Muscle layer of duodenum (tissue), 2 donors: Measurements from ENCODE around the gene KIF26B.

Source experiments
- H3K27ac ChIP-seq: one replicate; pipeline ENCODE4 v1.7.0; 2013; ENCODE audit warnings: mild to moderate bottlenecking, low read length
- H3K27me3 ChIP-seq: one replicate; pipeline ENCODE4 v1.7.0; 2013; ENCODE audit warnings: low read depth, mild to moderate bottlenecking, control low read depth, low read length
- H3K36me3 ChIP-seq, 2 donors: one replicate each; pipeline ENCODE4 v1.7.0; 2013; ENCODE audit warnings: low read length in 2 of 2, control low read depth in 1 of 2, mild to moderate bottlenecking in 1 of 2; ENCODE audit not compliant: insufficient read depth in 2 of 2, control insufficient read depth in 1 of 2
- H3K4me1 ChIP-seq, 2 donors: one replicate each; pipeline ENCODE4 v1.7.0; 2013; ENCODE audit warnings: low read length in 2 of 2, mild to moderate bottlenecking in 2 of 2, control low read depth in 1 of 2, moderate library complexity in 1 of 2; ENCODE audit not compliant: insufficient read depth in 2 of 2, control insufficient read depth in 1 of 2
- H3K4me3 ChIP-seq, 2 donors: one replicate each; pipeline ENCODE4 v1.7.0; 2013; ENCODE audit warnings: low read length in 2 of 2, low read depth in 1 of 2, mild to moderate bottlenecking in 1 of 2
- H3K9me3 ChIP-seq, 2 donors: one replicate each; pipeline ENCODE4 v1.7.0; 2013; ENCODE audit warnings: low read length in 2 of 2, control low read depth in 1 of 2, mild to moderate bottlenecking in 1 of 2; ENCODE audit not compliant: control insufficient read depth in 1 of 2
- donor health status: healthy.

The KIF26B gene

GRCh38 chr1:245420926-245421325 lies 266.1 kb downstream of the KIF26B start:
- Histone ChIP-seq H3K36me3 (no peaks in the 10 kb centered on the region), H3K4me3 (no peak overlapping the region), H3K27me3 (no peaks in the 10 kb centered on the region), H3K9me3 (no peaks in the 10 kb centered on the region), H3K4me1 (no peaks in the 10 kb centered on the region), H3K27ac (no peak overlapping the region)

GRCh38 chr1:245428681-245429080 lies 273.9 kb downstream of the KIF26B start:
- no peak overlapping the region for H3K27ac ChIP-seq
- no peaks in the 10 kb centered on the region for H3K9me3 ChIP-seq
- H3K36me3 ChIP-seq = no peaks in the 10 kb centered on the region
- H3K27me3 ChIP-seq = no peaks in the 10 kb centered on the region
- no peak overlapping the region for H3K4me3 ChIP-seq
- H3K4me1 ChIP-seq = no peaks in the 10 kb centered on the region

- Histone ChIP-seq H3K36me3 (no peaks in the 10 kb centered on the region), H3K27me3 (no peaks in the 10 kb centered on the region), H3K9me3 (no peaks in the 10 kb centered on the region), H3K4me3 (no peak overlapping the region), H3K27ac (no peak overlapping the region), H3K4me1 (no peaks in the 10 kb centered on the region)
These were observed 276.9 kb downstream of the KIF26B start for GRCh38 chr1:245431706-245432105.

- Histone ChIP-seq H3K9me3 (no peaks in the 10 kb centered on the region), H3K4me1 (no peaks in the 10 kb centered on the region), H3K4me3 (no peak overlapping the region), H3K27me3 (no peaks in the 10 kb centered on the region), H3K36me3 (no peaks in the 10 kb centered on the region), H3K27ac (no peak overlapping the region)
These were observed 277.6 kb downstream of the KIF26B start for GRCh38 chr1:245432228-245432875.

GRCh38 chr1:245433561-245433960 lies 278.8 kb downstream of the KIF26B start:
- Histone ChIP-seq H3K27me3 (no peaks in the 10 kb centered on the region), H3K9me3 (no peaks in the 10 kb centered on the region), H3K4me1 (no peaks in the 10 kb centered on the region)

GRCh38 chr1:245434280-245434679 lies 279.5 kb downstream of the KIF26B start:
- Histone ChIP-seq H3K4me3 (no peak overlapping the region), H3K9me3 (no peaks in the 10 kb centered on the region), H3K36me3 (no peaks in the 10 kb centered on the region), H3K27me3 (no peaks in the 10 kb centered on the region), H3K4me1 (no peaks in the 10 kb centered on the region), H3K27ac (no peak overlapping the region)

More at GRCh38 chr1:245433561-245433960, 278.8 kb downstream of the KIF26B start:
- no peak overlapping the region for H3K27ac ChIP-seq
- no peaks in the 10 kb centered on the region for H3K36me3 ChIP-seq
- H3K4me3 ChIP-seq = no peak overlapping the region

- Histone ChIP-seq H3K27ac (no peak overlapping the region), H3K4me3 (no peak overlapping the region), H3K9me3 (no peaks in the 10 kb centered on the region), H3K36me3 (no peaks in the 10 kb centered on the region), H3K4me1 (no peaks in the 10 kb centered on the region), H3K27me3 (no peaks in the 10 kb centered on the region)
These were observed 281.6 kb downstream of the KIF26B start for GRCh38 chr1:245436407-245436806.

GRCh38 chr1:245437369-245438062 lies 282.7 kb downstream of the KIF26B start:
- Histone ChIP-seq H3K4me3 (no peak overlapping the region), H3K36me3 (no peaks in the 10 kb centered on the region), H3K9me3 (no peaks in the 10 kb centered on the region), H3K4me1 (no peaks in the 10 kb centered on the region), H3K27ac (no peak overlapping the region), H3K27me3 (no peaks in the 10 kb centered on the region)

- no peaks in the 10 kb centered on the region for H3K4me1 ChIP-seq
- no peak overlapping the region for H3K27ac ChIP-seq
- no peaks in the 10 kb centered on the region for H3K36me3 ChIP-seq
- H3K4me3 ChIP-seq = no peak overlapping the region
- H3K9me3 ChIP-seq = peaks cover 0 to 1% of the 10 kb centered on the region in 2 donors
- no peaks in the 10 kb centered on the region for H3K27me3 ChIP-seq
These were observed 286.1 kb downstream of the KIF26B start for GRCh38 chr1:245440922-245441321.

- Histone ChIP-seq H3K4me1 (no peaks in the 10 kb centered on the region), H3K27ac (no peak overlapping the region)
These were observed 286.9 kb downstream of the KIF26B start for GRCh38 chr1:245441689-245442088.

GRCh38 chr1:245444147-245444828 lies 289.5 kb downstream of the KIF26B start:
- Histone ChIP-seq H3K27ac (no peak overlapping the region), H3K4me3 (no peak overlapping the region), H3K36me3 (no peaks in the 10 kb centered on the region), H3K4me1 (peaks cover 0 to 10% of the 10 kb centered on the region in 2 donors), H3K9me3 (peaks cover 0 to 4% of the 10 kb centered on the region in 2 donors), H3K27me3 (no peaks in the 10 kb centered on the region)

More at GRCh38 chr1:245441689-245442088, 286.9 kb downstream of the KIF26B start:
- H3K27me3 ChIP-seq = no peaks in the 10 kb centered on the region
- H3K9me3 ChIP-seq = peaks cover 0 to 4% of the 10 kb centered on the region in 2 donors
- no peaks in the 10 kb centered on the region for H3K36me3 ChIP-seq
- no peak overlapping the region for H3K4me3 ChIP-seq
